Right renal cortex interstitium (tissue), 3 donors: ENCODE measurements around the gene SERPINB1. TPM values are rescaled to one million over a fixed set of nuclear protein-coding genes. Genes with fewer than 3 reads are reported as not detected.

Experiments
- DNase-seq, 3 donors: peaks; one replicate each; pipeline ENCODE4 v3.0.0-alpha.2; 2013; ENCODE audit warnings: low read depth in 3 of 3, low spot score in 2 of 3
- polyA plus RNA-seq, 3 donors: library from polyadenylated mRNA; unstranded; fragments of 120-200 nt; gene quantifications; one replicate each; pipeline ENCODE4 v1.2.1, GENCODE V29; 2013; ENCODE audit not compliant: insufficient read length in 3 of 3

The SERPINB1 gene
- polyA plus RNA-seq, 3 donors, result 19.5 to 21.8 (median 21.4) TPM

GRCh38 chr6:2850538-2851113, 9.0 kb upstream of the SERPINB1 start:
- no peak for DNase-seq

GRCh38 chr6:2848851-2849250, 7.2 kb upstream of the SERPINB1 start:
- DNase-seq, result no peak

GRCh38 chr6:2845880-2846208, 4.2 kb upstream of the SERPINB1 start:
- DNase-seq, result no peak

- DNase-seq, result no peak
These were observed 2.3 kb upstream of the SERPINB1 start for GRCh38 chr6:2844008-2844407.

GRCh38 chr6:2843138-2843740, 1.6 kb upstream of the SERPINB1 start:
- no peak for DNase-seq

GRCh38 chr6:2842139-2842552, 483 bp upstream of the SERPINB1 start:
- DNase-seq, result no peak

- DNase-seq, result no peak
These were observed 958 bp downstream of the SERPINB1 start for GRCh38 chr6:2840749-2841061.

GRCh38 chr6:2839982-2840748, 1.5 kb downstream of the SERPINB1 start:
- no peak for DNase-seq

GRCh38 chr6:2839195-2839981, 2.3 kb downstream of the SERPINB1 start:
- DNase-seq, result no peak

GRCh38 chr6:2838251-2838650, 3.4 kb downstream of the SERPINB1 start:
- DNase-seq, result no peak

- DNase-seq, result no peak
These were observed 7.4 kb downstream of the SERPINB1 start for GRCh38 chr6:2834262-2834661.

- no peak for DNase-seq
These were observed 10.3 kb downstream of the SERPINB1 start for GRCh38 chr6:2831392-2831791.

GRCh38 chr6:2830183-2830582, 11.5 kb downstream of the SERPINB1 start:
- no peak for DNase-seq

- no peak for DNase-seq
These were observed 12.4 kb downstream of the SERPINB1 start for GRCh38 chr6:2829253-2829652.

GRCh38 chr6:2828629-2829028, 13.0 kb downstream of the SERPINB1 start:
- DNase-seq, result no peak

GRCh38 chr6:2827142-2827541, 14.5 kb downstream of the SERPINB1 start:
- DNase-seq, result no peak

- no peak for DNase-seq
These were observed 15.5 kb downstream of the SERPINB1 start for GRCh38 chr6:2826131-2826530.

- DNase-seq, result no peak
These were observed 18.4 kb downstream of the SERPINB1 start for GRCh38 chr6:2823104-2823850.

- no peak for DNase-seq
These were observed 20.1 kb downstream of the SERPINB1 start for GRCh38 chr6:2821554-2821953.

GRCh38 chr6:2820415-2820814, 21.2 kb downstream of the SERPINB1 start:
- DNase-seq, result no peak

GRCh38 chr6:2819978-2820377, 21.7 kb downstream of the SERPINB1 start:
- no peak for DNase-seq
